Activated CD4-positive, alpha-beta T cell treated with anti-CD3 and anti-CD28 coated beads for 4 hours (primary cell): Measurements from ENCODE around the gene KCNS1.
"Not testable (repeated sequence)": the region's sequence is repeated elsewhere in the genome, so short reads cannot be mapped to it uniquely, and the experiment has no call there.

ENCODE experiments used
- DNase-seq, 2 donors: peaks; one replicate each; pipeline ENCODE4 v3.0.0-alpha.2; 2020

The KCNS1 gene

GRCh38 chr20:45073221-45073620 lies 27.7 kb downstream of the KCNS1 start:
- DNase-seq, result no peak

- no peak for DNase-seq
Observed at GRCh38 chr20:45072066-45072465, 28.9 kb downstream of the KCNS1 start.

GRCh38 chr20:45070932-45071632 lies 29.8 kb downstream of the KCNS1 start:
- no peak for DNase-seq

GRCh38 chr20:45069261-45069660 lies 31.7 kb downstream of the KCNS1 start:
- no peak for DNase-seq

GRCh38 chr20:45067558-45067957 lies 33.4 kb downstream of the KCNS1 start:
- DNase-seq, result no peak

- no peak for DNase-seq
Observed at GRCh38 chr20:45067087-45067486, 33.8 kb downstream of the KCNS1 start.

GRCh38 chr20:45066372-45066771 lies 34.6 kb downstream of the KCNS1 start:
- DNase-seq, result no peak

GRCh38 chr20:45064812-45065211 lies 36.1 kb downstream of the KCNS1 start:
- DNase-seq, result no peak

- DNase-seq, result not testable (repeated sequence)
Observed at GRCh38 chr20:45063107-45063506, 37.8 kb downstream of the KCNS1 start.

- DNase-seq, result no peak
Observed at GRCh38 chr20:45061244-45061643, 39.7 kb downstream of the KCNS1 start.

- no peak for DNase-seq
Observed at GRCh38 chr20:45060294-45060693, 40.6 kb downstream of the KCNS1 start.

- no peak for DNase-seq
Observed at GRCh38 chr20:45059022-45059728, 41.8 kb downstream of the KCNS1 start.

- no peak for DNase-seq
Observed at GRCh38 chr20:45058168-45058850, 42.6 kb downstream of the KCNS1 start.

- no peak for DNase-seq
Observed at GRCh38 chr20:45056473-45057173, 44.3 kb downstream of the KCNS1 start.

GRCh38 chr20:45055056-45055455 lies 45.9 kb downstream of the KCNS1 start:
- DNase-seq, result no peak

GRCh38 chr20:45053430-45054351 lies 47.2 kb downstream of the KCNS1 start:
- DNase-seq, result no peak

GRCh38 chr20:45052698-45053429 lies 48.1 kb downstream of the KCNS1 start:
- no peak for DNase-seq

GRCh38 chr20:45051204-45052060 lies 49.5 kb downstream of the KCNS1 start:
- DNase-seq, result no peak

- peak in 1 of 2 donors; percentile 9 for DNase-seq
Observed at GRCh38 chr20:45049904-45050471, 50.9 kb downstream of the KCNS1 start.

GRCh38 chr20:45049438-45049837 lies 51.5 kb downstream of the KCNS1 start:
- no peak for DNase-seq
